ENCODE results near the gene ETS1.

DNA sequence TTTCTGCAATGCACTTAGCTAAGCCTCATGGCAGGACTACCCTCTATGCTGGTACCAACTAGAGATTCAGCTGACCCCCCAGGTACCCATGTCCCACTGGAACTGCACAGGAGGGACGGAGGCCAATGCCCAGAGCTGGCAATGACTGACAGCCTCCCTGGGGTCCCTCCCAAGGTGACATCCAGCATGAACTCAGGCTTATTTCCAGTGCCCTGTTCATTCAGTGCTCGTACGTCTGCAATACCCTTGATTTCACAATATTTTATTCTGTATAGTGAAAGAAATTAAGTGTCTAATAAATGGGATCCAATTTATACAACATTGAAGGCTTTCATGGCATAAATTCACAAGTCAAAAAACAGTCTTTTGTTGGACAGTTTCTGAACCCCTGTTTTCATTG lies 20.2 kb downstream of the ETS1 start:
- TF ChIP-seq POLR2AphosphoS5 (IDR thresholded peaks at IDR 0.05; ENCODE audit: low read depth, low read length) = no peak
- no peak for TF ChIP-seq SIN3A (IDR thresholded peaks at IDR 0.05; ENCODE audit: borderline replicate concordance, insufficient read depth, low read length)
- no peak for TF ChIP-seq REST (IDR thresholded peaks at IDR 0.05; ENCODE audit: insufficient read depth in 1 of 2, low read depth in 2 of 2, low read length in 2 of 2)
- TF ChIP-seq TAF1 (IDR thresholded peaks at IDR 0.05; ENCODE audit: borderline replicate concordance, insufficient read depth, low read length) = no peak
- TF ChIP-seq FOXP2 (optimal IDR thresholded peaks at IDR 0.05; ENCODE audit: borderline replicate concordance, extremely low read depth, extremely low read length, insufficient read depth) = no peak
